ENCODE measurements around the gene EFNB1.

DNA sequence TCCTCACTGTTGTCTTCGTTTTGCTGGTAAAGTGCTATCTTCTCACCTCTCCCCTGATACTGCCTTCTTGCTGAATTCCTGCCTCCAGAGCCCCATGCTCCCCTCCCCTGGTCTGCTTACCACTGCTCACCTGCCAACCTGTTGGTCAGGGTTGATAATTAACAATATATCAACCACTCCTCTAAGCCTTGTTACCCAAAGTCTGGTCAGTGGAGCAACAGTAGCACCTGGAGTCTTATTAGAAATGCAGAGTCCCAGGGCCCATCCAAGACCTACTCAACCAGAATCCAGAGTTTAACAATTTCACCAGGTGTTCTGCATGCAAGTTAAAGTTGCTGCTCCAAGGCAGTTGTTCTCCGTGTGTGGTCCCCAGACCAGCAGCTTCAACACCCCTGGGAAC is 55.0 kb downstream of the EFNB1 start:
- TF ChIP-seq POLR2A (IDR thresholded peaks at IDR 0.05; ENCODE audit: low read length), result no peak
- TF ChIP-seq GATA1 (IDR thresholded peaks at IDR 0.05; ENCODE audit: low read depth, low read length), result no peak
